Measurements from ENCODE around the gene HASPIN. TPM values are rescaled to one million over a fixed set of nuclear protein-coding genes. Genes with fewer than 3 reads are reported as not detected.

The HASPIN gene
- total and polyA plus RNA-seq, 3 donors from 2014 or later = 14.9 to 20.5 (median 16.7) TPM

- TF ChIP-seq POLR2A (IDR thresholded peaks at IDR 0.05) (no peak), CTCF (IDR thresholded peaks at IDR 0.05) (no peak)
- no peaks in the 10 kb centered on the region for H3K9me3 ChIP-seq
Measured at GRCh38 chr17:3679531-3680126, 44.1 kb upstream of the HASPIN start.

GRCh38 chr17:3681057-3681456 is 42.6 kb upstream of the HASPIN start:
- no peaks in the 10 kb centered on the region for H3K36me3 ChIP-seq (ENCODE audit: low read depth, missing control alignments)
- H3K9me3 ChIP-seq = no peaks in the 10 kb centered on the region
- TF ChIP-seq CTCF (IDR thresholded peaks at IDR 0.05) (no peak), POLR2A (IDR thresholded peaks at IDR 0.05) (no peak)
- no peak overlapping the region for H3K4me3 ChIP-seq
- no peaks in the 10 kb centered on the region for H3K4me1 ChIP-seq
- 84 to 88% methylated on average over 12 of the region's 12 CpGs for WGBS, 2 donors
- no peak overlapping the region for H3K27ac ChIP-seq
- DNase-seq = no peak
- intact Hi-C loops (cut with DNase I; ENCODE audit: low total_unique reads) = no loop called here
- no peaks in the 10 kb centered on the region for H3K27me3 ChIP-seq

More at GRCh38 chr17:3679531-3680126, 44.1 kb upstream of the HASPIN start:
- Histone ChIP-seq H3K27me3 (no peaks in the 10 kb centered on the region), H3K4me3 (no peak overlapping the region), H3K27ac (no peak overlapping the region), H3K4me1 (no peaks in the 10 kb centered on the region), H3K36me3 (ENCODE audit: low read depth, missing control alignments) (no peaks in the 10 kb centered on the region)
- intact Hi-C loops (cut with DNase I; ENCODE audit: low total_unique reads) = no loop called here
- no peak for DNase-seq
- WGBS, 2 donors = 70 to 73% methylated on average over 13 to 20 of the region's 20 CpGs

GRCh38 chr17:3681565-3681964 is 42.1 kb upstream of the HASPIN start:
- Histone ChIP-seq H3K27me3 (no peaks in the 10 kb centered on the region), H3K4me3 (no peak overlapping the region), H3K36me3 (ENCODE audit: low read depth, missing control alignments) (no peaks in the 10 kb centered on the region), H3K4me1 (no peaks in the 10 kb centered on the region), H3K27ac (no peak overlapping the region), H3K9me3 (no peaks in the 10 kb centered on the region)
- 84 to 88% methylated on average over 20 of the region's 20 CpGs for WGBS, 2 donors
- intact Hi-C loops (cut with DNase I; ENCODE audit: low total_unique reads) = no loop called here
- TF ChIP-seq CTCF (IDR thresholded peaks at IDR 0.05) (no peak), POLR2A (IDR thresholded peaks at IDR 0.05) (no peak)
- no peak for DNase-seq

GRCh38 chr17:3682033-3682432 is 41.7 kb upstream of the HASPIN start:
- Histone ChIP-seq H3K4me3 (no peak overlapping the region), H3K27me3 (no peaks in the 10 kb centered on the region), H3K4me1 (no peaks in the 10 kb centered on the region), H3K36me3 (ENCODE audit: low read depth, missing control alignments) (no peaks in the 10 kb centered on the region), H3K9me3 (no peaks in the 10 kb centered on the region), H3K27ac (no peak overlapping the region)
- DNase-seq = no peak
- WGBS, 2 donors = 82 to 90% methylated on average over 4 to 12 of the region's 12 CpGs
- TF ChIP-seq POLR2A (IDR thresholded peaks at IDR 0.05) (no peak), CTCF (IDR thresholded peaks at IDR 0.05) (no peak)
- intact Hi-C loops (cut with DNase I; ENCODE audit: low total_unique reads) = no loop called here

- no peaks in the 10 kb centered on the region for H3K36me3 ChIP-seq (ENCODE audit: low read depth, missing control alignments)
- H3K4me3 ChIP-seq = no peak overlapping the region
- intact Hi-C loops (cut with DNase I; ENCODE audit: low total_unique reads) = no loop called here
- no peak overlapping the region for H3K27ac ChIP-seq
- DNase-seq = no peak
- H3K9me3 ChIP-seq = no peaks in the 10 kb centered on the region
- no peaks in the 10 kb centered on the region for H3K4me1 ChIP-seq
- no peaks in the 10 kb centered on the region for H3K27me3 ChIP-seq
- no peak for TF ChIP-seq POLR2A (IDR thresholded peaks at IDR 0.05)
- peak; percentile 57 to 87 (median 65) for TF ChIP-seq CTCF (IDR thresholded peaks at IDR 0.05)
- WGBS, 2 donors = 45 to 54% methylated on average over 8 to 10 of the region's 10 CpGs
Measured at GRCh38 chr17:3683054-3683511, 40.6 kb upstream of the HASPIN start.

Measured in testis (tissue), 3 donors.